HUES48 (cell line): ENCODE results near the gene CCDC88C.

Source experiments
- H3K27ac ChIP-seq: one replicate; pipeline ENCODE4 v1.7.0; 2013; ENCODE audit warnings: low read depth, low read length, inconsistent platforms
- H3K27me3 ChIP-seq: 2 replicates; pipeline ENCODE4 v1.6.1; 2013; ENCODE audit warnings: mild to moderate bottlenecking, low read length; ENCODE audit not compliant: control insufficient read depth, insufficient read depth
- H3K36me3 ChIP-seq: 2 replicates; pipeline ENCODE4 v1.6.1; 2013; ENCODE audit warnings: low read length; ENCODE audit not compliant: control insufficient read depth, insufficient read depth
- H3K4me1 ChIP-seq: 2 replicates; pipeline ENCODE4 v1.6.1; 2013; ENCODE audit warnings: mild to moderate bottlenecking, low read length; ENCODE audit not compliant: control insufficient read depth, insufficient read depth
- H3K4me3 ChIP-seq: 2 replicates; pipeline ENCODE4 v1.5.1; 2013; ENCODE audit warnings: mild to moderate bottlenecking, low read depth, low read length
- H3K9ac ChIP-seq: 2 replicates; pipeline ENCODE4 v1.6.1; 2013; ENCODE audit warnings: mild to moderate bottlenecking, low read depth, low read length, moderate library complexity
- H3K9me3 ChIP-seq: 2 replicates; pipeline ENCODE4 v1.6.1; 2013; ENCODE audit warnings: low read length; ENCODE audit not compliant: control insufficient read depth, insufficient read depth

CCDC88C gene

DNA sequence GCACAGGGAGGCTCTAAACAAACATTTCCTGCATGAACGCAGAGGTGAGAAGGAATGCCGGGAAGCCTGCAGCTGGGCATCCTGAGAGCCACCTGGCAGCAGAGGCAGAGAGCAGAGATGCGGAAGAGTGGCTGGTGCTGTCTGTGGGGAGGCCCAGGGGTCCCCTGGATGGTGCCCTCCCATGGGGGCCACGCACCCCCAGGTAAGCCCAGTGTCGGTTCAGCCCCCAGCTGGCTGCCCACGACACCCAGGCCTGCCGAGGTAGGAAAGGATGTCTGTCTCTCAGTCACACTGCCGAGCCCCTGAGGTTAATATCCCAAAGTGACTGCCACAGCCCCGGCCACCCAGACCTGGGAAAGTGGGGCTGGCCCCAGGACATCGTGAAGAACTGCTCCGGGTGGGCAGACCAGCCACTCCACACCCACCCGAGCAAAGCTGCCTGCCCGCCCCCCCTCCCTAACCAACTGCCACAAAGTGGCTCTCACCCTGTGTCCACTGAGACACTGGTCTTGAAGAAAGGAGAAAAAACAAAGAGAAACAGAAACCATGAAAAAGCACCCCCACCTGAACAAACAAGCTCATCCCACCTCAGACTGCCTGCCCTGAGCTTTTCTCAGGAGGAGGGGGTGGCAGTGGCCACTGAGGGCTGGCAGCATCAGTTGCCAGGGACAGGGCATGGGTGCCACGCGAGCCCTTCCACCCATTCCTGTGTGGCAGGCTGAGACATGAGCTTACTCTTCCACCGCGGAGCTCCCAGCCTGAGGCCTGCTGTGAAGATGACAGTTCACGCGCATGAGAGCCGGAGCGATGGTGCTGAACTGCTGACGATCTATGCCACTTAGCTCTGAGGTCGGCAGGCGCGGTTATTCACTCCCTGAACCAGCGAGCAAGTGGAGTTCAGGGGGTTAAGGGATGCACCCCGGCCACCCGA is 40.8 kb downstream of the CCDC88C start:
- Histone ChIP-seq H3K9me3 (no peaks in the 10 kb centered on the region), H3K4me1 (peaks cover 34% of the 10 kb centered on the region), H3K9ac (no peak overlapping the region), H3K36me3 (no peaks in the 10 kb centered on the region), H3K4me3 (no peak overlapping the region), H3K27ac (no peak overlapping the region), H3K27me3 (no peaks in the 10 kb centered on the region)

- Histone ChIP-seq H3K27ac (no peak overlapping the region), H3K9me3 (no peaks in the 10 kb centered on the region), H3K4me1 (peaks cover 36% of the 10 kb centered on the region), H3K9ac (no peak overlapping the region), H3K27me3 (no peaks in the 10 kb centered on the region), H3K4me3 (no peak overlapping the region), H3K36me3 (no peaks in the 10 kb centered on the region)
Measured at GRCh38 chr14:91375720-91376452, 41.7 kb downstream of the CCDC88C start.

- Histone ChIP-seq H3K4me3 (no peak overlapping the region), H3K9me3 (no peaks in the 10 kb centered on the region), H3K9ac (no peak overlapping the region), H3K27me3 (no peaks in the 10 kb centered on the region), H3K27ac (peak overlapping the region; percentile 34), H3K4me1 (peaks cover 42% of the 10 kb centered on the region), H3K36me3 (no peaks in the 10 kb centered on the region)
Measured at GRCh38 chr14:91374879-91375702, 42.5 kb downstream of the CCDC88C start.

- H3K9ac ChIP-seq, result no peak overlapping the region
- H3K36me3 ChIP-seq, result no peaks in the 10 kb centered on the region
- no peaks in the 10 kb centered on the region for H3K27me3 ChIP-seq
- H3K4me3 ChIP-seq, result no peak overlapping the region
- H3K9me3 ChIP-seq, result no peaks in the 10 kb centered on the region
- peak overlapping the region; percentile 34 for H3K27ac ChIP-seq
- H3K4me1 ChIP-seq, result peaks cover 47% of the 10 kb centered on the region
Measured at GRCh38 chr14:91374287-91374878, 43.2 kb downstream of the CCDC88C start.

- peaks cover 47% of the 10 kb centered on the region for H3K4me1 ChIP-seq
- no peaks in the 10 kb centered on the region for H3K27me3 ChIP-seq
- H3K9ac ChIP-seq, result no peak overlapping the region
- no peak overlapping the region for H3K27ac ChIP-seq
- H3K9me3 ChIP-seq, result no peaks in the 10 kb centered on the region
- H3K36me3 ChIP-seq, result no peaks in the 10 kb centered on the region
- H3K4me3 ChIP-seq, result no peak overlapping the region
Measured at GRCh38 chr14:91373591-91374254, 43.9 kb downstream of the CCDC88C start.

- Histone ChIP-seq H3K4me3 (no peak overlapping the region), H3K9ac (no peak overlapping the region), H3K27me3 (no peaks in the 10 kb centered on the region), H3K4me1 (peaks cover 46% of the 10 kb centered on the region), H3K36me3 (no peaks in the 10 kb centered on the region), H3K9me3 (no peaks in the 10 kb centered on the region), H3K27ac (no peak overlapping the region)
Measured at GRCh38 chr14:91372671-91373495, 44.7 kb downstream of the CCDC88C start.

- Histone ChIP-seq H3K27me3 (no peaks in the 10 kb centered on the region), H3K36me3 (no peaks in the 10 kb centered on the region), H3K9me3 (no peaks in the 10 kb centered on the region), H3K4me1 (peaks cover 38% of the 10 kb centered on the region), H3K4me3 (no peak overlapping the region), H3K27ac (no peak overlapping the region), H3K9ac (no peak overlapping the region)
Measured at GRCh38 chr14:91371990-91372375, 45.6 kb downstream of the CCDC88C start.

DNA sequence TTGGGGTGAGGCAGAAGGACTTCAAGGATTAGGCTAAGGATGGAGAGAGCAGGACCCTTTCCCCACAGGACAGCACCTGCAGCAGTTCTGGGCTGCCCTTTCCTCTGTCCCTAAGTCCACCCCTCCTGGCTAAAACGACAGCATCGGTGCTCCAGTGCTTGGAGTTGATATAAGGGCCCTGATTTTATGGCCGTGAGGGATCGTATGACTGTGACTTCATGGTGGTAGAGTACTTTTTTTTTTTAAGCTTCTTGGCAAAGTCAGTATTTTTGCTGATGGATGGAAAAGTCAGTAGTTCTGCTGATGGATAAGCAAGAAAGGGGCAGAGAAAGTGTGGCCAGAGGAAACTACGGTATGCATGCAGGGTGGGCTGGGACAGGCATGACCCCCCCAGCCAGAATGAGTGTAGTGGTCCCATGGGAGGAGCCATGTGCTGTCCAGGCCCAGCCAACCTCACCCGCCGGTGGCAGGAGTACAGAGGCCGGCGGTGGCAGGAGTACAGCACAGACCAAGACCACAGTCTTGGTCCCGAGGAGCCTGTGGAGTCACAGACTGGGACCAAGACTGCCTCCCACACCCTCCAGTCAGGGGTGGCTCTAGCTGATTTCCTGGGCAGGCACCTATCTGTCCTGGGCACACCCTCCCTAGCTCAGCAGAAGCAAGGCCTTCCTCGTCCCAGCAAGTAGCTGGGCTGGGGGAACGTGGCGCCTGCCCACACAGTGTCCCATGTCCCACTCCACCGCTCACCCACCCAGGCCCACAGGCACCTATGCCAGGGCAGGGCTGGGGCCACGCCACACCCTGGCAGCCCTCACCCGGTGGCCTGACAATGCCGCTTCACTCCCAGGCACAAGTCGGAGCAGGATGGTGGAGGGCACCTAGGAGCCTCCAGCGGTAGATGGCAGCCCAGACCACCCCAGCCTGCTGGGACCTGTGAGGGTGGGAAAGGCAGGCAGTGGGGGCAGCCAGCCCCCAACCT is 46.3 kb downstream of the CCDC88C start:
- Histone ChIP-seq H3K27me3 (no peaks in the 10 kb centered on the region), H3K9ac (no peak overlapping the region), H3K9me3 (no peaks in the 10 kb centered on the region), H3K4me1 (peaks cover 37% of the 10 kb centered on the region), H3K27ac (no peak overlapping the region), H3K4me3 (no peak overlapping the region), H3K36me3 (no peaks in the 10 kb centered on the region)
